LNCAP (cell line): ENCODE measurements around the gene MACC1.

ENCODE experiments used
- TF ChIP-seq, protein P1 (sequence below): fragments of 450-650 bp; IDR thresholded peaks from 2 replicates; pipeline ENCODE4 v1.5.1; 2017; ENCODE audit warnings: mild to moderate bottlenecking

MACC1 gene

DNA sequence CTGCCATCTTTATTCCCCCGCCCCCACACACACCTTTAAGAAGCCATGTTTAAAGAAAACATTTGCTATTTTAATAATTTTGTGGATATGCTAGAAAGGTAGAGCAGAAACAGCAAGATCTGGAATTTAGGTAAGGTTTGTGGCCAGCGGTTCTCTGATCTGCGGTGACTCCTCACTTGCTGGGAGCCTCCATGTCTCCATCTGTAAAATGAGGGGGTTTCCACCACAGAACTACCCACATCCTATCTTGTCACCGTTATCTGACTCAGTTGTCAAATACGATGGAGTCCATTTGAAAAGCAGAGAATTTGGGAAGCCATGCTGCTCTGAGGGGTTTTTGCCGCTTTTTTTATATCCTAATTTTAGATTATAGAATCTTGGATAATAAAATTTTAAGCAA lies 23.3 kb downstream of the MACC1 start:
- TF ChIP-seq, protein P1, sequence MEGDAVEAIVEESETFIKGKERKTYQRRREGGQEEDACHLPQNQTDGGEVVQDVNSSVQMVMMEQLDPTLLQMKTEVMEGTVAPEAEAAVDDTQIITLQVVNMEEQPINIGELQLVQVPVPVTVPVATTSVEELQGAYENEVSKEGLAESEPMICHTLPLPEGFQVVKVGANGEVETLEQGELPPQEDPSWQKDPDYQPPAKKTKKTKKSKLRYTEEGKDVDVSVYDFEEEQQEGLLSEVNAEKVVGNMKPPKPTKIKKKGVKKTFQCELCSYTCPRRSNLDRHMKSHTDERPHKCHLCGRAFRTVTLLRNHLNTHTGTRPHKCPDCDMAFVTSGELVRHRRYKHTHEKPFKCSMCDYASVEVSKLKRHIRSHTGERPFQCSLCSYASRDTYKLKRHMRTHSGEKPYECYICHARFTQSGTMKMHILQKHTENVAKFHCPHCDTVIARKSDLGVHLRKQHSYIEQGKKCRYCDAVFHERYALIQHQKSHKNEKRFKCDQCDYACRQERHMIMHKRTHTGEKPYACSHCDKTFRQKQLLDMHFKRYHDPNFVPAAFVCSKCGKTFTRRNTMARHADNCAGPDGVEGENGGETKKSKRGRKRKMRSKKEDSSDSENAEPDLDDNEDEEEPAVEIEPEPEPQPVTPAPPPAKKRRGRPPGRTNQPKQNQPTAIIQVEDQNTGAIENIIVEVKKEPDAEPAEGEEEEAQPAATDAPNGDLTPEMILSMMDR = no peak

DNA sequence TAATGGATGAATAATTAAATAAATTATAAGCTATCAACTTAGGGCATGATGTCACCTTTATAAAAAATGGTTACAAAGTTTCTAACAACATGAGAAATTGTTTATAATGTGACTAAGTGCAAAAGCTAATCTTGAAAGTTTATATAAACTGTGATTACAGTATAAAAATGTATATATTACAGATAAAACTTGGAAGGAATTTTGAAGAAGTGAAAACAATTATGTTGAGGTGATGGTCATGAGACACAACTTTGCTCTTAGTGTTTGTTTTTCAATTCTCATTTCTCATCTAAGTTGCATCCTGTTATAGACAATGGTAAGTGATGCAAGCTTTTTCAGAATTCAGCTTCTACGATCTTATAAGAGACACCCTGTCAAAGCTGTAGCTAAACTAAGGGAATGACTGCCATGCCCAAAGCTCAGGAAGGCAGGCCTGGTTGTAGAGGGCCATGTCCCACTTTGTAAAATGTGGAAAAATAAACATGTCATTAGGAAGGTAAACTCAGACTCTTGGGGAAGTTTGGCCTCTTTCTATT lies 23.9 kb downstream of the MACC1 start:
- TF ChIP-seq, protein P1 = no peak

DNA sequence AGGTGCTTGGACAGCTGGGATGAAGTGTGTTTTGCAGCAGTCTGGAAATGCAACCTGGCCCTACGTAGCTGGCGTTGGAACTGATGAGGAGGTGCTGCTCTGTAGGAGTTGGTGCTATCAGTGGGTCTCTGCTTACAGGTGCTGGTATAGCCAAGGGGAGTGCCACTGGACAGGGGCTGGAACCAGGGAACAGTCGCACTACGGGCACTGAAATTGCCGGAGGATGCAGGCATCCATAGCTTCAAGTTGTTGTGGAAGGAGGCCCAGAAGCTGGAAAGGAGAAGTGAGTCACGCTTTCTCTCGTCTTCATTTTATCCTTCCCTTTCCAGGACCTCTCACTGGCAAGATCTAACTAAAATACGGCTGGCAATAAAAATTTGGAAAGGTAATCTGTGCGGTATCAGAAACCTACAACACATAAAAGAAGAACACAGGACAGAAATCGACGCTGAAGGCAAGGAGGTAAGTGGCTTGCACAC lies 25.8 kb downstream of the MACC1 start:
- TF ChIP-seq, protein P1 = no peak

DNA sequence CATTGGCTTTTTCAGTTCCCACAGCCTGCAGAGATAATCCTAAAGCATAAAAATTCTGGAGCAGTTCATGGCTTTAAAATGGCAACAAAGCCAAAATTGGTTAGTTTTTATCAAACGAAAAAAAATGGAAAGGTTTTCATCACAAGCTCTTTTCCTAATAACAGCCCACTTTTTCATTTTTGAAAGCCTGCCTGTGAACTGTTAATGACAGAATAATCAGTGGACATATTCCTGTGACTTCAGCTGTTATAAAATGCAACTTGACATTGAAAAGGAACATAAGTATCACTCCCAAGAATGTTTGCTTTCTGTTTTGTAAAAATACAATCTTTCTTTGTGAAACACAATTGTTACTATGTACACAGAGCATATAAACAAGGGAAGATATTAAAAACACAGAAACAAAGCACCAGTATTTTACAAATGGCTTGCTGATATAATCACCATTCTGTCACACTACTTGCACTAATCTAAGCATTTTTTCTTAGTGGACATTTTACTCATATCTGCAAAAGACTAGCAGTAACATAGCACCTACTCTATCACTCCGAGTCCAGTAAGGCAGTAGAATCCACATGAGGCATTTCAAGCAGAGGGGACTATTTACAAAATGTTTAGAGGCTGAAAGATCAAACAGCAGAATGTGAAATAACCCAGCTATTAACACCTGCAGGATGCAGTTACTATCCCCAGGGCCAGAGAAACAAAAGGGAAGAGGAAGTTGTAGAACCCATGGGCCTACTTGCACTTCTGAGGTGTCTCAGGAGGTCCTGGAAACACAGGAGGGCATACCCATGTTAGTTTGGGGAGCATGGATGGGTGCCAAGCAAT lies 26.4 kb downstream of the MACC1 start:
- TF ChIP-seq, protein P1 = no peak

DNA sequence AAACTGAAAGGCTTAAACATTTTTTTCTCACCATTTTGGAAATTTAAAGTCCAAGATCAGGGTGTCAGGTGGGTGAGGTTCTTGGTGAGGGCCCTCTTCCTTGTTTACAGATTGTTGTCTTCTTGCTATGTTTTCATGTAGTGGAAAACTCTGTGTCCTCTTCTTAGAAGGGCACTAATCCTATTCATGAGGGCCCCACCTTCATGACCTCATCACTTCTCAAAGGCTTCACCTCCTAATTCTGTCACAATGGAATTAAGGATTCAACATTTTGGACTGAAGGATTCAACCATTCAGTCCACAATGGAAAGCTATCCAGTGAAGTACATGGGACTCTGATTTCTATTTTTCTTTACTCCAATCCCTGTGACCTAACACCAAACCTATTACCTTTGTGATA lies 27.3 kb downstream of the MACC1 start:
- TF ChIP-seq, protein P1 = no peak

DNA sequence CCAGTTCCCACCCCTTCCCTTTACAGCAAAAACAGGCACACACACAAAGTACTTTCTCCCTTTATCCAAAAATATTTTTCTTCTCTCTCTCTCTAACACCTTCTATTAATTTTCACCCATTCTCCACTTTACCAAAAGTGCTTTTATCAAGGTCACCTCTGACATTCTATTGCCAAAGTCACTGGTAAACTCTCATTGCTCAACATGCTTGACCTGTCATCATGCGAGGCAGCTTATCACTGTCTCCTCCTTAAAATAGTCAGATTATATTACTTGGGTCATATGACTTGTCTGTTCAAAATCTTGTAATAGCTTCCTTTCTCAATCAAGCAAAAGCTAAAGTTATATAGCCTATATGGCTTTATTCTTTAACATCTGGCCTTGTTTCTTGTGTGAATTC lies 28.6 kb downstream of the MACC1 start:
- TF ChIP-seq, protein P1 = no peak

DNA sequence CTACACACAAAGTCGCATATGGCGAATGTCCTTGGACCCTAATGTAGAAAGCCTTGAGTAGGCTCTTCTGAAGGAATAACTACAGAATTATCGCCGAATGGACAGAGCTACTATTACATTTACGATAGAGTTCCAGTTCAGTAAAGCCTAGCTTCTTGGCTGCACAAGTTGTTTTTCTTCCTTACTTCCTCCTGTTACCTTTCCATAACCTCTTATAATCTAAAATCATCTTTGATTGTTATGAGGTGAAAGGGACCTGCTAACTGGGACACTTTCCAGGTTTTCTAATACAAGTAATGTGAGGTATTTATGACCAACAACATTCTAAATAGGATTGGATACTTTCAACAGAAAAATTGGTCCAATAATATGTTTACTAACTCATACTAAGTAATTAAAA lies 31.2 kb downstream of the MACC1 start:
- TF ChIP-seq, protein P1 = no peak
